HepG2 (cell line): ENCODE results near the gene ZNRF3. TPM values are rescaled to one million over a fixed set of nuclear protein-coding genes. Genes with fewer than 3 reads are reported as not detected.

ENCODE experiments used
- CEBPZ ChIP-seq: IDR thresholded peaks from 2 replicates; pipeline ENCODE4 v1.6.1; 2012; ENCODE audit warnings: low read length, improper control_type of control experiment
- GTF3A ChIP-seq: sonication (generic); formaldehyde crosslinking; conservative IDR thresholded peaks from 2 replicates; pipeline ENCODE4 v1.4.0; 2020; ENCODE audit warnings: mild to moderate bottlenecking, missing genetic modification reagents
- HOXA7 ChIP-seq: sonication (generic); formaldehyde crosslinking; IDR thresholded peaks from 2 replicates; pipeline ENCODE4 v1.8.1; 2022; ENCODE audit warnings: mild to moderate bottlenecking, missing genetic modification reagents, moderate library complexity
- IKZF1 ChIP-seq: fragments of 450-650 bp; IDR thresholded peaks from 2 replicates; pipeline ENCODE4 v1.7.1; 2016
- LCORL ChIP-seq, 2 experiments: fragments of 450-650 bp in 1 of 2; sonication (generic) in 1 of 2; formaldehyde crosslinking in 1 of 2; IDR thresholded peaks; 2 replicates each; pipeline versions ENCODE4 v1.5.0 to v1.6.1; 2017 to 2020; ENCODE audit warnings: antibody characterized with exemption in 1 of 2, missing genetic modification reagents in 1 of 2
- MXD1 ChIP-seq: sonication (generic); formaldehyde crosslinking; IDR thresholded peaks from 2 replicates; pipeline ENCODE4 v1.4.0; 2020; ENCODE audit warnings: mild to moderate bottlenecking, missing genetic modification reagents
- NCOA2 ChIP-seq: sonication (generic); formaldehyde crosslinking; IDR thresholded peaks from 2 replicates; pipeline ENCODE4 v1.8.0; 2022; ENCODE audit warnings: inconsistent platforms
- TAF15 ChIP-seq: fragments of 200-400 bp; formaldehyde crosslinking; IDR thresholded peaks from one replicate; pipeline ENCODE4 v1.6.1; 2018; ENCODE audit warnings: mild to moderate bottlenecking, low read depth, low read length; ENCODE audit not compliant: poor library complexity, severe bottlenecking
- ZBTB37 ChIP-seq: sonication (generic); formaldehyde crosslinking; IDR thresholded peaks from 2 replicates; pipeline ENCODE4 v1.4.0; 2020; ENCODE audit warnings: mild to moderate bottlenecking, missing genetic modification reagents
- ZC3H13 ChIP-seq: sonication (generic); formaldehyde crosslinking; IDR thresholded peaks from 2 replicates; pipeline ENCODE4 v1.8.1; 2023; ENCODE audit warnings: mild to moderate bottlenecking, missing genetic modification reagents, moderate library complexity
- ZFP41 ChIP-seq: sonication (generic); formaldehyde crosslinking; IDR thresholded peaks from 2 replicates; pipeline ENCODE4 v1.4.0; 2020; ENCODE audit warnings: mild to moderate bottlenecking, missing genetic modification reagents, borderline replicate concordance
- ZNF367 ChIP-seq: sonication (generic); formaldehyde crosslinking; IDR thresholded peaks from 2 replicates; pipeline ENCODE4 v1.4.0; 2020; ENCODE audit warnings: missing genetic modification reagents, borderline replicate concordance
- ZNF609 ChIP-seq: sonication (generic); formaldehyde crosslinking; IDR thresholded peaks from 2 replicates; pipeline ENCODE4 v1.4.0; 2020; ENCODE audit warnings: mild to moderate bottlenecking, missing genetic modification reagents, borderline replicate concordance
- ZNF737 ChIP-seq: sonication (generic); formaldehyde crosslinking; IDR thresholded peaks from 2 replicates; pipeline ENCODE4 v1.5.0; 2020; ENCODE audit warnings: missing genetic modification reagents, mild to moderate bottlenecking, borderline replicate concordance
- ZNF768 ChIP-seq: sonication (generic); formaldehyde crosslinking; IDR thresholded peaks from 2 replicates; pipeline ENCODE4 v1.4.0; 2020; ENCODE audit warnings: missing genetic modification reagents
- ZNF772 ChIP-seq: sonication (generic); formaldehyde crosslinking; IDR thresholded peaks from 2 replicates; pipeline ENCODE4 v1.5.0; 2020; ENCODE audit warnings: mild to moderate bottlenecking, missing genetic modification reagents
- ZNF790 ChIP-seq: sonication (generic); formaldehyde crosslinking; IDR thresholded peaks from 2 replicates; pipeline ENCODE4 v1.8.0; 2022; ENCODE audit warnings: missing genetic modification reagents, mild to moderate bottlenecking, borderline replicate concordance
- ZSCAN12 ChIP-seq: sonication (generic); formaldehyde crosslinking; IDR thresholded peaks from 2 replicates; pipeline ENCODE4 v1.9.0; 2021; ENCODE audit warnings: mild to moderate bottlenecking, missing genetic modification reagents
- polyA plus RNA-seq, 8 experiments: library from polyadenylated mRNA; depleted of rRNA in 3 of 8; stranded (reverse) in 7 of 8; unstranded in 1 of 8; fragments of >200 nt; fragmentation: Illumina TruSeq in 4 of 8; extraction: Trizol in 4 of 8; gene quantifications; 2 replicates each; pipeline versions ENCODE4 v1.2.1 to v1.2.3, GENCODE V29; 2011 to 2016; ENCODE audit warnings: low read depth in 4 of 8, missing spikeins in 1 of 8, mixed read lengths in 1 of 8; ENCODE audit not compliant: insufficient read depth in 1 of 8
- total RNA-seq, 5 experiments: library from RNA; depleted of rRNA; stranded (reverse); fragments of >200 nt; fragmentation: Illumina TruSeq; extraction: Trizol; gene quantifications; 2 replicates each; pipeline ENCODE4 v1.2.3, GENCODE V29; 2016; ENCODE audit warnings: low read depth in 1 of 5

ZNRF3 gene
- total and polyA plus RNA-seq, 2 of the 13 experiments (the other 11 are each of a cell fraction or from before 2014, with no cell fraction given) = 20.3 to 36.7 TPM

- TF ChIP-seq CEBPZ (no peak), ZNF367 (CRISPR knock-in tag) (no peak), ZNF772 (CRISPR knock-in tag) (no peak), GTF3A (CRISPR knock-in tag) (no peak), ZSCAN12 (CRISPR knock-in tag) (no peak), ZNF737 (CRISPR knock-in tag) (no peak), ZNF790 (no peak), ZFP41 (CRISPR knock-in tag) (no peak), ZC3H13 (CRISPR knock-in tag) (no peak), IKZF1 (no peak), TAF15 (no peak), NCOA2 (CRISPR knock-in tag) (peak; percentile 63; the same call in 1 of the 2 replicates), MXD1 (no peak), ZNF609 (CRISPR knock-in tag) (peak; percentile 60; the same call in 1 of the 2 replicates), ZNF768 (CRISPR knock-in tag) (no peak), HOXA7 (CRISPR knock-in tag) (no peak), LCORL (IDR thresholded peaks at IDR 0.05) (no peak), LCORL (CRISPR knock-in tag; IDR thresholded peaks at IDR 0.05) (peak; percentile 42; the same call in 1 of the 2 replicates), ZBTB37 (no peak)
Observed at GRCh38 chr22:28892175-28892731, 8.9 kb downstream of the ZNRF3 start (continued).
